Measurements from ENCODE around the gene GNA14.

The GNA14 gene

DNA sequence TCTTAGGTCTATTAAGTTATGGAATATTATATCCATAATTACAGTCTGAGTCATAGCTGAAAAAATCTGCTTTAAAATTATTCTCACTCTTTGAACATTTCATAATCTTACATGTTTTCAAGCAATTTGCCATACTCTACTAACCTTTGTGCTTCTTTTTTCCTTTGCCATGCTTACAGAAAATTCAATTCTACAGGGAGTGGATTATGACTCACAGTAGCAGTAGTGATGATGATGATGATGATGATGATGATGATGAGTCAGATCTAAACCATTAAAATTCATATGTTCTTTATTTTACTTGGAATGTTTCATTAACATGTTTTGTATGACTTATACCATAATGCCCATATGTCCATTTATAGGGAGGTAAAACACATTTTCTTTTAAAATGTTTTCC is 263.7 kb downstream of the GNA14 start:
- no peak for FAIRE-seq

DNA sequence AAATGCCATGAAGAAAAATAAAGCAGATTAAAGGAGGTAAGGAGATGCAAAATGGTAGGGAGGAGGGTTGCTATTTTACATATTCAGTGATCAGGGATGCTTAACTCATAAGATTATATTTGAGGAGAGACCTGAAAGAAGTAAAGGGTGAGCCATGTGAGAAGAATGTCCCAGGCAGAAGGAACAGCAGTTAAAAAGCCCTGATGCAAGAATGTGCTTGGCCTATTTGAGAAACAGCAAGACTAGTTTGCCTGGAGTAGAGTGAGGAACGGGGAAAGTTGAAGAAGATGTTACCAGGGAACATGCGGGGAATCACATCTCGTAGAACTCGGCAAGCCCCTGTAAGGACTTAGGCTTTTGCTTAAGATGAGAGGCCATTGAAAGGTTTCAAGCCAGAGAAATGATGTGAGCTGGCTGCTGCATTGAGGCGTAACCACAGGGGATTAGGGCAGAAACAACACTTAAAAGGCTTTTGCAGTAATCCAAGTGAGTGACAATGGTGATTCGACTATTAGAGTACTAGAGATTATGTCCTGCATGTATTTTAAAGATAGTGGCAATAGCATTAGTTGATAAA is 272.1 kb downstream of the GNA14 start:
- FAIRE-seq, result no peak

DNA sequence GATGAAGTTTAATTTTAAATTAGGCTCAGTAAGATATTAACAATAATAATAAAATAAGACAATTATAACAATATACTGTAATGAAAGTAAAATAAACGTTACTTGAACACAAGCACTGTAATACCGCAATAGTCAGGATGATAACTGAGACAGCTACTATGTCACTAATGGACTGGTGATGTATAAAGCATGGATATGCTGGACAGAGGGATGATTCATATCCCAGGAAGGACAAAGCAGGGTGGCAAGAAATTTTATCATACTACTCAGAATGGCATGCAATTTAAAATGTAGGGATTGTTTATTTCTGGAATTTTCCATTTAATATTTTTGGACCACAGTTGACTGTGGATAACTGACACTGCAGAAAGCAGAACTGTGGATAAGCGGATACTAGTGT is 273.9 kb downstream of the GNA14 start:
- no peak for FAIRE-seq

Data from islet of Langerhans (tissue), 1 donor.